Neural cell (in vitro differentiated cells): ENCODE results near the gene HOXA3. TPM values are rescaled to one million over a fixed set of nuclear protein-coding genes. Genes with fewer than 3 reads are reported as not detected.

ENCODE experiments used
- H2AFZ ChIP-seq: fragments of 200-600, 300-800 bp; sonication (generic), shearing (Covaris generic); 2 replicates; pipeline ENCODE4 v1.6.0; 2014; ENCODE audit warnings: low read depth, mild to moderate bottlenecking, antibody characterized with exemption, low read length, moderate library complexity
- H3F3A ChIP-seq: fragments of 200-600 bp; shearing (Covaris generic); 2 replicates; pipeline ENCODE4 v1.6.1; 2016; ENCODE audit warnings: mild to moderate bottlenecking, moderate library complexity, mixed read lengths, antibody characterized with exemption, low read length; ENCODE audit not compliant: insufficient read depth, poor library complexity, severe bottlenecking
- H3K27ac ChIP-seq: fragments of 200-600, 300-800 bp; sonication (generic), shearing (Covaris generic); 2 replicates; pipeline ENCODE4 v1.5.1; 2014; ENCODE audit warnings: mild to moderate bottlenecking, low read length, moderate library complexity
- H3K27me3 ChIP-seq: fragments of 300-800, 200-600 bp; sonication (generic), shearing (Covaris generic); 2 replicates; pipeline ENCODE4 v1.6.0; 2014; ENCODE audit warnings: mild to moderate bottlenecking, low read depth, low read length, moderate library complexity; ENCODE audit not compliant: insufficient read depth
- H3K36me3 ChIP-seq: fragments of 300-800, 200-600 bp; sonication (generic), shearing (Covaris generic); 2 replicates; pipeline ENCODE4 v1.5.1; 2014; ENCODE audit warnings: mild to moderate bottlenecking, antibody characterized with exemption, low read length, moderate library complexity; ENCODE audit not compliant: insufficient read depth
- H3K4me2 ChIP-seq: fragments of 300-800, 200-600 bp; sonication (generic), shearing (Covaris generic); 2 replicates; pipeline ENCODE4 v1.6.0; 2014; ENCODE audit warnings: mild to moderate bottlenecking, low read length
- H3K4me3 ChIP-seq: fragments of 300-800, 200-600 bp; sonication (generic), shearing (Covaris generic); 2 replicates; pipeline ENCODE4 v1.5.1; 2014; ENCODE audit warnings: mild to moderate bottlenecking, low read length, moderate library complexity
- H3K79me2 ChIP-seq: fragments of 200-600 bp; shearing (Covaris generic); replicated peaks from 2 replicates; pipeline ENCODE4 v1.6.0; 2014; ENCODE audit warnings: mild to moderate bottlenecking, low read length, moderate library complexity; ENCODE audit not compliant: insufficient read depth
- H3K9ac ChIP-seq: fragments of 300-800, 200-600 bp; sonication (generic), shearing (Covaris generic); 2 replicates; pipeline ENCODE4 v1.6.1; 2016; ENCODE audit warnings: mild to moderate bottlenecking, low read length, mixed read lengths
- H3K9me2 ChIP-seq: fragments of 200-600 bp; shearing (Covaris generic); 2 replicates; pipeline ENCODE4 v1.6.1; 2016; ENCODE audit warnings: mild to moderate bottlenecking, low read length, mixed read lengths; ENCODE audit not compliant: insufficient read depth
- H3K9me3 ChIP-seq: fragments of 200-600, 300-800 bp; sonication (generic), shearing (Covaris generic); 2 replicates; pipeline ENCODE4 v1.6.1; 2016; ENCODE audit warnings: mild to moderate bottlenecking, mixed run types, low read length, moderate library complexity, mixed read lengths
- H4K20me1 ChIP-seq: fragments of 200-600 bp; shearing (Covaris generic); 2 replicates; pipeline ENCODE4 v1.6.1; 2016; ENCODE audit warnings: mild to moderate bottlenecking, mixed run types; ENCODE audit not compliant: insufficient read depth
- EP300 ChIP-seq: fragments of 450-650 bp; conservative IDR thresholded peaks from 2 replicates; pipeline ENCODE4 v1.6.1; 2014; ENCODE audit warnings: antibody characterized with exemption, mild to moderate bottlenecking, moderate library complexity; ENCODE audit not compliant: poor library complexity, severe bottlenecking
- EZH2 ChIP-seq: fragments of 200-600, 300-800 bp; shearing (Covaris generic), sonication (generic); IDR thresholded peaks from 2 replicates; pipeline ENCODE4 v1.6.1; 2014; ENCODE audit warnings: antibody characterized with exemption, low read length, borderline replicate concordance, mild to moderate bottlenecking; ENCODE audit not compliant: insufficient read depth, poor library complexity, severe bottlenecking
- MXI1 ChIP-seq: fragments of 450-650 bp; conservative IDR thresholded peaks from 2 replicates; pipeline ENCODE4 v1.6.1; 2014; ENCODE audit warnings: antibody characterized with exemption, mild to moderate bottlenecking; ENCODE audit not compliant: poor library complexity, severe bottlenecking
- POLR2AphosphoS5 ChIP-seq: IDR thresholded peaks from 2 replicates; pipeline ENCODE4 v1.6.1; 2012
- RAD21 ChIP-seq: fragments of 450-650 bp; conservative IDR thresholded peaks from 2 replicates; pipeline ENCODE4 v1.6.1; 2014; ENCODE audit warnings: antibody characterized with exemption, mild to moderate bottlenecking, moderate library complexity
- SMC3 ChIP-seq: fragments of 450-650 bp; conservative IDR thresholded peaks from 2 replicates; pipeline ENCODE4 v1.6.1; 2014; ENCODE audit warnings: antibody characterized with exemption, mild to moderate bottlenecking, moderate library complexity; ENCODE audit not compliant: poor library complexity
- TAF1 ChIP-seq: IDR thresholded peaks from 2 replicates; pipeline ENCODE4 v1.6.1; 2012; ENCODE audit warnings: low read depth
- polyA plus RNA-seq: library from polyadenylated mRNA; depleted of rRNA; stranded (reverse); fragments of >200 nt; gene quantifications from 2 replicates; pipeline ENCODE4 v1.2.3, GENCODE V29; 2014
- TF ChIP-seq, protein P1 (sequence below): IDR thresholded peaks from 2 replicates; pipeline ENCODE4 v1.6.1; 2012; ENCODE audit warnings: borderline replicate concordance

HOXA3 gene
- polyA plus RNA-seq, 1 donor from 2014 or later: not detected

DNA sequence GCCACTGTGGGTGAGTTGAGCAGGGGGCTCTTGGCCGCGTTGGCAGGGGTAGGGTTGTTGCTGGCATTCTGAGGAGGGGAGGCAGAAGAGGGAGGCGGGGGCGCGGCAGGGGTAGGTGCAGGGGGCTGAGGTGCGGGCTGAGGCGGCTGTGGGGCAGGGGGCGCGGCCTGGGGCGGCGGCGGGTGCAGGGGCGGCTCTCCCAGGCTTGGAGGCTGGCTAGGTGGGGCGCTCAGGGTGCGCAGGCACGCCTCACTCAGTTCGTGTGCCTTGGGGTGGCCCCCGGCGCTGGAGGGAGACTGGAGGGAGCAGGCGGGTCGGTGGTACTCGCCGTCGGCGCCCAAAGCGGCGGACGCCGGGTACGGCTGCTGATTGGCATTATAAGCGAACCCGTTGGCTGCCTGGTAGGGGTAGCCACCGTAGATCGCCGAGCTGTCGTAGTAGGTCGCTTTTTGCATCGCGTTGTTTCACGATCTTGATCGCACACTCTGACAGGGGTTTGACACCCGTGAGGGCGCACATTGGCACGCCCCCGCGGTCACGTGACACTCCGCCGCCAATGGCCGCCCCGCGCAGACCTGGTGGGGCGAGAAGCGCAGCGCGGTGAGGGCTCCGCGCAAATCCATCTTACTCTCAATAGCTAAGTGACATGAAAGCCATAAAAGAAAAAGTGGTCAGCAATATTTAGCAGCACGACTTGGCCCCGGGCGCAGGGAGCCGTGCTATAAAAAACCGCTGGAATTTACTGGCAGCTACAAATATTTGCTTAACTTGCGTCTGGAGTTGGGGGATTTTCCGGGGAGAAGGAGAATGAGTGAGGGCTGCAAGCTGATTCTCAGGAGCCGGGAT lies 42.0 kb downstream of the HOXA3 start:
- Histone ChIP-seq H3K4me3 (no peak overlapping the region), H3K27me3 (peaks cover 96% of the 10 kb centered on the region), H3K9me3 (no peaks in the 10 kb centered on the region), H4K20me1 (no peaks in the 10 kb centered on the region), H3K27ac (no peak overlapping the region), H3K4me2 (no peak overlapping the region), H3K9me2 (no peaks in the 10 kb centered on the region), H3K9ac (no peak overlapping the region), H2AFZ (no peak overlapping the region), H3K79me2 (no peaks in the 10 kb centered on the region), H3K36me3 (no peaks in the 10 kb centered on the region), H3F3A (no peaks in the 10 kb centered on the region)
- TF ChIP-seq EP300 (no peak), EZH2 (peak; percentile 13)

DNA sequence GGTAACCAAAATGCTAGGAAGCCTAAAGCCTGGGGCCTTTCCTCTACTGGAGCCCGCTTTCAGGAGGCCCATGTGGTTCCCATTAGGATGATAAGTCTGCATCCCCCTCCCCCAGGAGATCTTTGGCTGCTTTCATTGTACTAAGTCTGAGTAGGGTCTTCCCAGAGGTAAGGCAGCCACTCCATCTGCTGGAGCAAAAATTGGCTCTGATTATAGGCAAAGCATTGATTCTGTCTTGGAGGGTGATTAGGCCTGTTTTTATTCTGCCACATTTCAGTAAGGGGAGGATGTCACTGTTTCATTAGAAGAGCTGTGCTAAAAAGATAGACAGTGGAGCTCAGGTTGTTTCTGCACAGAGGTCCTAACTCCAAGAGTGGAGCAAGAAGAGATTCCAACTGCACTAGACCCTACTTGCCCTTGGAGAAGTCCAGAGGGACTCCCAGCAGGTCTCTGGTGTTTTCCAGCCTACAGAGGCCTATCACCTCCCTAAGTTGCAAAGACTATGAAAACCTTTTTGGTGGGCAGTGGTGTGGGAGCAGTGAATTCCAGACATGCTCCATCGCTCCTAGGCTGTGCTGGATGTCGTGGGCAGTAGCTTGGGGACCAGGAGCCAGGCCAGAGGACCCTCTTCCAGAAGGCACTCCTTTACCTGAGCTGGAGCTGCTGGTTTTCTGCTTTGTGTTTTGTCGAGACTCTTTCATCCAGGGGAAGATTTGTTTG lies 42.8 kb downstream of the HOXA3 start:
- Histone ChIP-seq H3K27me3 (peaks cover 97% of the 10 kb centered on the region), H3F3A (no peaks in the 10 kb centered on the region), H3K27ac (no peak overlapping the region), H3K36me3 (no peaks in the 10 kb centered on the region), H4K20me1 (no peaks in the 10 kb centered on the region), H3K4me3 (no peak overlapping the region), H3K79me2 (no peaks in the 10 kb centered on the region), H3K9me3 (no peaks in the 10 kb centered on the region), H3K4me2 (no peak overlapping the region), H2AFZ (no peak overlapping the region), H3K9ac (no peak overlapping the region), H3K9me2 (no peaks in the 10 kb centered on the region)
- TF ChIP-seq, protein P1, sequence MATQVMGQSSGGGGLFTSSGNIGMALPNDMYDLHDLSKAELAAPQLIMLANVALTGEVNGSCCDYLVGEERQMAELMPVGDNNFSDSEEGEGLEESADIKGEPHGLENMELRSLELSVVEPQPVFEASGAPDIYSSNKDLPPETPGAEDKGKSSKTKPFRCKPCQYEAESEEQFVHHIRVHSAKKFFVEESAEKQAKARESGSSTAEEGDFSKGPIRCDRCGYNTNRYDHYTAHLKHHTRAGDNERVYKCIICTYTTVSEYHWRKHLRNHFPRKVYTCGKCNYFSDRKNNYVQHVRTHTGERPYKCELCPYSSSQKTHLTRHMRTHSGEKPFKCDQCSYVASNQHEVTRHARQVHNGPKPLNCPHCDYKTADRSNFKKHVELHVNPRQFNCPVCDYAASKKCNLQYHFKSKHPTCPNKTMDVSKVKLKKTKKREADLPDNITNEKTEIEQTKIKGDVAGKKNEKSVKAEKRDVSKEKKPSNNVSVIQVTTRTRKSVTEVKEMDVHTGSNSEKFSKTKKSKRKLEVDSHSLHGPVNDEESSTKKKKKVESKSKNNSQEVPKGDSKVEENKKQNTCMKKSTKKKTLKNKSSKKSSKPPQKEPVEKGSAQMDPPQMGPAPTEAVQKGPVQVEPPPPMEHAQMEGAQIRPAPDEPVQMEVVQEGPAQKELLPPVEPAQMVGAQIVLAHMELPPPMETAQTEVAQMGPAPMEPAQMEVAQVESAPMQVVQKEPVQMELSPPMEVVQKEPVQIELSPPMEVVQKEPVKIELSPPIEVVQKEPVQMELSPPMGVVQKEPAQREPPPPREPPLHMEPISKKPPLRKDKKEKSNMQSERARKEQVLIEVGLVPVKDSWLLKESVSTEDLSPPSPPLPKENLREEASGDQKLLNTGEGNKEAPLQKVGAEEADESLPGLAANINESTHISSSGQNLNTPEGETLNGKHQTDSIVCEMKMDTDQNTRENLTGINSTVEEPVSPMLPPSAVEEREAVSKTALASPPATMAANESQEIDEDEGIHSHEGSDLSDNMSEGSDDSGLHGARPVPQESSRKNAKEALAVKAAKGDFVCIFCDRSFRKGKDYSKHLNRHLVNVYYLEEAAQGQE: no peak
- TF ChIP-seq RAD21 (no peak), SMC3 (no peak), POLR2AphosphoS5 (no peak), TAF1 (no peak), EZH2 (no peak), MXI1 (no peak)
